Measurements from ENCODE around the gene PLIN1.

- TF ChIP-seq POLR2A (IDR thresholded peaks at IDR 0.05) = no peak
- no peak for TF ChIP-seq CTCF (IDR thresholded peaks at IDR 0.05)
Measured at GRCh38 chr15:89652131-89652530, 27.0 kb downstream of the PLIN1 start.

Data from sigmoid colon (tissue), 3 donors.